ENCODE measurements around the gene CDPF1. TPM values are rescaled to one million over a fixed set of nuclear protein-coding genes. Genes with fewer than 3 reads are reported as not detected.
"Not testable (repeated sequence)": the region's sequence is repeated elsewhere in the genome, so short reads cannot be mapped to it uniquely, and the experiment has no call there.

Gene CDPF1
- total RNA-seq, 1 experiment from 2014 or later, result 8.1 TPM

DNA sequence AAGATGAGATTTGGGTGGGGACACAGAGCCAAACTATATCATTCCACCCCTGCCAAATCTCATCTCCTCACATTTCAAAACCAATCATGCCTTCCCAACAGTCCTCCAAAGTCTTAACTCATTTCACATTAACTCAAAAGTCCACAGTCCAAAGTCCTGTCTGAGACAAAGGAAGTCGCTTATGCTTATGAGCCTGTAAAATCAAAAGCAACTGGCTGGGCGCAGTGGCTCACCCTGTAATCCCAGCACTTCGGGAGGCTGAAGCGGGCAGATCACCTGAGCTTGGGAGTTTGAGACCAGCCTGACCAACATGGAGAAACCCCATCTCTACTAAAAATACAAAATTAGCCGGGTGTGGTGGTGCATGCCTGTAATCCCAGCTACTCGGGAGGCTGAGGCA, 14.4 kb upstream of the CDPF1 start:
- H2BK15ac ChIP-seq (ENCODE audit: low read depth, low read length); H3K4me1 ChIP-seq (ENCODE audit: insufficient read depth, low read length); DNase-seq; H3K23me2 ChIP-seq (ENCODE audit: insufficient read length, low read depth, low read length, poor library complexity, severe bottlenecking); H3K27ac Mint-ChIP-seq; H3K56ac ChIP-seq (ENCODE audit: insufficient read length, low read depth, low read length); H2AFZ ChIP-seq (ENCODE audit: low read length); H3K27ac ChIP-seq (ENCODE audit: insufficient read length, low read depth, low read length); H2BK20ac ChIP-seq (ENCODE audit: low read depth, low read length, poor library complexity, severe bottlenecking); H3K4me3 Mint-ChIP-seq; H2AK5ac ChIP-seq (ENCODE audit: insufficient read length, low read length); H4K5ac ChIP-seq (ENCODE audit: insufficient read length, low read depth, low read length); H3K23ac ChIP-seq (ENCODE audit: insufficient read length, low read depth, low read length); H3K18ac ChIP-seq (ENCODE audit: insufficient read length, low read depth, low read length); H3T11ph ChIP-seq (ENCODE audit: low read length); H3K4ac ChIP-seq (ENCODE audit: low read depth, low read length); H2BK12ac ChIP-seq (ENCODE audit: insufficient read length, low read depth, low read length); H3K4me2 ChIP-seq (ENCODE audit: insufficient read depth, insufficient read length, low read length); H3K79me1 ChIP-seq (ENCODE audit: insufficient read depth, low read depth, low read length, poor library complexity, severe bottlenecking); H4K91ac ChIP-seq (ENCODE audit: insufficient read length, low read depth, low read length); H3K14ac ChIP-seq (ENCODE audit: insufficient read depth, low read length); H2BK120ac ChIP-seq (ENCODE audit: low read depth, low read length, poor library complexity, severe bottlenecking); H2BK5ac ChIP-seq (ENCODE audit: insufficient read length, low read length); H4K20me1 ChIP-seq (ENCODE audit: control insufficient read depth, insufficient read depth, insufficient read length); H4K8ac ChIP-seq (replicated peaks; ENCODE audit: insufficient read length, low read depth, low read length); H3K9ac ChIP-seq (ENCODE audit: extremely low read depth, insufficient read length, low read length); H3K4me1 Mint-ChIP-seq; H3K79me2 ChIP-seq (ENCODE audit: insufficient read depth, low read length); H3K9me3 ChIP-seq (ENCODE audit: control insufficient read depth, low read depth, low read length): not testable (repeated sequence)
- Mint-ChIP-seq H3K27me3 (ENCODE audit: low read depth) (peaks cover 74% of the 10 kb centered on the region), H3K36me3 (ENCODE audit: insufficient read depth in 1 of 3, low read depth in 3 of 3) (peaks cover 14 to 41% (median 19%) of the 10 kb centered on the region in 3 experiments), H3K9me3 (peaks cover 42 to 63% of the 10 kb centered on the region in 2 experiments)
- H3K27me3 ChIP-seq (ENCODE audit: insufficient read depth, low read length), result peaks cover 18% of the 10 kb centered on the region; the same call in 1 of the 2 replicates
- no CpG with 5 or more reads among the region's 6 CpGs for WGBS (ENCODE audit: extremely low coverage, insufficient read length, low lambda C conversion rate)
